Measurements from ENCODE around the gene GJA1.

GRCh38 chr6:121497970-121498375 is 62.5 kb downstream of the GJA1 start:
- TF ChIP-seq CTCF (conservative IDR thresholded peaks at IDR 0.05; ENCODE audit: low read depth, low read length) = no peak
- TF ChIP-seq EZH2 (IDR thresholded peaks at IDR 0.05; ENCODE audit: low read length, unreplicated experiment) = no peak
- no peak for TF ChIP-seq EZH2phosphoT487 (IDR thresholded peaks at IDR 0.05; ENCODE audit: borderline replicate concordance, low read length)

All from PC-3 (cell line).